HL-60 (cell line): ENCODE results near the gene GALNS.

Experiments
- DNase-seq, 2 experiments: peaks; one replicate each; pipeline ENCODE4 v3.0.0-alpha.2; 2010 to 2020; ENCODE audit warnings: low read depth in 1 of 2, low spot score in 1 of 2
- H3K27ac ChIP-seq: fragments of 250-450 bp; sonication (Bioruptor Pico); replicated peaks from 2 replicates; pipeline ENCODE4 v1.5.1; 2020; ENCODE audit warnings: mild to moderate bottlenecking, moderate library complexity
- H3K27me3 ChIP-seq: fragments of 250-450 bp; sonication (Bioruptor Pico); 2 replicates; pipeline ENCODE4 v1.5.1; 2021; ENCODE audit warnings: mild to moderate bottlenecking, moderate library complexity; ENCODE audit not compliant: insufficient read depth, poor library complexity, severe bottlenecking
- H3K4me3 ChIP-seq: replicated peaks from 2 replicates; pipeline ENCODE4 v1.5.1; 2011; ENCODE audit warnings: mild to moderate bottlenecking, control low read depth, low read length; ENCODE audit not compliant: insufficient read depth
- GABPA ChIP-seq: IDR thresholded peaks from 2 replicates; pipeline ENCODE4 v1.6.1; 2012; ENCODE audit warnings: low read depth
- POLR2AphosphoS5 ChIP-seq: IDR thresholded peaks from 2 replicates; pipeline ENCODE4 v1.6.1; 2012; ENCODE audit warnings: low read depth
- SPI1 ChIP-seq: IDR thresholded peaks from 2 replicates; pipeline ENCODE4 v1.6.1; 2012; ENCODE audit warnings: low read depth, mild to moderate bottlenecking, borderline replicate concordance
- TF ChIP-seq, protein P1 (sequence below): IDR thresholded peaks from 2 replicates; pipeline ENCODE4 v1.6.1; 2012; ENCODE audit warnings: low read depth; ENCODE audit not compliant: insufficient replicate concordance
- TF ChIP-seq, protein P2 (sequence below): IDR thresholded peaks from one replicate; pipeline ENCODE4 v1.5.1; 2011; ENCODE audit warnings: low read length, control low read depth, inconsistent platforms; ENCODE audit not compliant: insufficient read depth

The GALNS gene

DNA sequence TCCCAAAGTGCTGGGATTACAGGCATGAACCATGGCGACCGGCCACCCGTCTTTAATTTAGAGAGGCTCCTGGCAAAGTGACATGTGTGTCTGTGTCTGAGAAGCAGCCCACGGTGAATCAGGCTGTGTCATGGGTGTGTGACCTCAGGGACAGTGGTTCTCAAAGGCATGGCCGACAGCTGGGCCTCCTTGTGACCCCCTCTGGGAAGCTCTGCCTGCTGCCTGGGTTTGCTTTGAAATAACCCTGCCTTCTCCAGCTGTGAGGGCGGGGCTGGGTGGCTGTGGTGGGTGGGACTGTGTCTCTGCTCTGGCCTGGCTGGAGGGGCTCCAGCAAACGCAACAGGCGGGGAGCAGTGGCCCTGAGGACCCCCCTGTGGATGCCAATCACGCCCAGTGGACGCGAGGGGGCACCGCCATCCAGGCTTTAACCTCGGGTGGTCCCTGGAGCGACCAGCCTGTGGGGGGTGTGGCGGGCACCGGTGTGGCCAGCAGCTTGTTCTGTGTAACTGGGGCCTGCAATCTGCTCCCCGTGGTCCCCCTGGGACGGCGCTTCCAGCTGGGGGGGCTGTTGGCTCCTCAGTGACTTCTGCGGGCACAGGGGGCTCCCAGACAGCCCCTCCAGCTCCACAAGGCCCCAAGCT lies 36.2 kb downstream of the GALNS start:
- no peak overlapping the region for H3K27ac ChIP-seq
- TF ChIP-seq, protein P1, sequence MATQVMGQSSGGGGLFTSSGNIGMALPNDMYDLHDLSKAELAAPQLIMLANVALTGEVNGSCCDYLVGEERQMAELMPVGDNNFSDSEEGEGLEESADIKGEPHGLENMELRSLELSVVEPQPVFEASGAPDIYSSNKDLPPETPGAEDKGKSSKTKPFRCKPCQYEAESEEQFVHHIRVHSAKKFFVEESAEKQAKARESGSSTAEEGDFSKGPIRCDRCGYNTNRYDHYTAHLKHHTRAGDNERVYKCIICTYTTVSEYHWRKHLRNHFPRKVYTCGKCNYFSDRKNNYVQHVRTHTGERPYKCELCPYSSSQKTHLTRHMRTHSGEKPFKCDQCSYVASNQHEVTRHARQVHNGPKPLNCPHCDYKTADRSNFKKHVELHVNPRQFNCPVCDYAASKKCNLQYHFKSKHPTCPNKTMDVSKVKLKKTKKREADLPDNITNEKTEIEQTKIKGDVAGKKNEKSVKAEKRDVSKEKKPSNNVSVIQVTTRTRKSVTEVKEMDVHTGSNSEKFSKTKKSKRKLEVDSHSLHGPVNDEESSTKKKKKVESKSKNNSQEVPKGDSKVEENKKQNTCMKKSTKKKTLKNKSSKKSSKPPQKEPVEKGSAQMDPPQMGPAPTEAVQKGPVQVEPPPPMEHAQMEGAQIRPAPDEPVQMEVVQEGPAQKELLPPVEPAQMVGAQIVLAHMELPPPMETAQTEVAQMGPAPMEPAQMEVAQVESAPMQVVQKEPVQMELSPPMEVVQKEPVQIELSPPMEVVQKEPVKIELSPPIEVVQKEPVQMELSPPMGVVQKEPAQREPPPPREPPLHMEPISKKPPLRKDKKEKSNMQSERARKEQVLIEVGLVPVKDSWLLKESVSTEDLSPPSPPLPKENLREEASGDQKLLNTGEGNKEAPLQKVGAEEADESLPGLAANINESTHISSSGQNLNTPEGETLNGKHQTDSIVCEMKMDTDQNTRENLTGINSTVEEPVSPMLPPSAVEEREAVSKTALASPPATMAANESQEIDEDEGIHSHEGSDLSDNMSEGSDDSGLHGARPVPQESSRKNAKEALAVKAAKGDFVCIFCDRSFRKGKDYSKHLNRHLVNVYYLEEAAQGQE = no peak
- TF ChIP-seq SPI1 (no peak), POLR2AphosphoS5 (no peak), GABPA (no peak)
- TF ChIP-seq, protein P2, sequence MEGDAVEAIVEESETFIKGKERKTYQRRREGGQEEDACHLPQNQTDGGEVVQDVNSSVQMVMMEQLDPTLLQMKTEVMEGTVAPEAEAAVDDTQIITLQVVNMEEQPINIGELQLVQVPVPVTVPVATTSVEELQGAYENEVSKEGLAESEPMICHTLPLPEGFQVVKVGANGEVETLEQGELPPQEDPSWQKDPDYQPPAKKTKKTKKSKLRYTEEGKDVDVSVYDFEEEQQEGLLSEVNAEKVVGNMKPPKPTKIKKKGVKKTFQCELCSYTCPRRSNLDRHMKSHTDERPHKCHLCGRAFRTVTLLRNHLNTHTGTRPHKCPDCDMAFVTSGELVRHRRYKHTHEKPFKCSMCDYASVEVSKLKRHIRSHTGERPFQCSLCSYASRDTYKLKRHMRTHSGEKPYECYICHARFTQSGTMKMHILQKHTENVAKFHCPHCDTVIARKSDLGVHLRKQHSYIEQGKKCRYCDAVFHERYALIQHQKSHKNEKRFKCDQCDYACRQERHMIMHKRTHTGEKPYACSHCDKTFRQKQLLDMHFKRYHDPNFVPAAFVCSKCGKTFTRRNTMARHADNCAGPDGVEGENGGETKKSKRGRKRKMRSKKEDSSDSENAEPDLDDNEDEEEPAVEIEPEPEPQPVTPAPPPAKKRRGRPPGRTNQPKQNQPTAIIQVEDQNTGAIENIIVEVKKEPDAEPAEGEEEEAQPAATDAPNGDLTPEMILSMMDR = no peak
- DNase-seq = no peak
- H3K4me3 ChIP-seq = no peak overlapping the region
- H3K27me3 ChIP-seq = no peaks in the 10 kb centered on the region

DNA sequence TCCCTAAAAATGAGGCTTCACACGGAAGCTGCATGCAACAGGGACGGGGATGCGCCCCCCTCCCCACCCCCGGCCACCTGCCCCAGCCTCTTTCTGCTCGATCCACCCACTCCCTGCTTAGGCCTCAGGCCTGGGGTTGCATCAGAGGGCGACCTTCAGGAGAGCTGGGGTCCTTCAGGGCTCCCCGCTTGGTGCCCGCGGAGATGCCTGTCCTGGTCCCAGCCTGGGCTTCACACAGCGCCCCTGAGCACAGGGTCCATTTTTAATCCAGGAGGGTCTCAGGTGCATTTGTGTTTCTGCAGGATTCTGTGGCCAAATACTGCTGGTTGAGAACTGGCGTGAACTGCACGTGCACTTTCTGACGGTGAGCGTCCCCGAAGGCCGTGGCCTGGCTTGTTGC lies 37.6 kb downstream of the GALNS start:
- TF ChIP-seq, protein P2 = no peak
- no peak for TF ChIP-seq GABPA
- TF ChIP-seq SPI1 = no peak
- TF ChIP-seq POLR2AphosphoS5 = no peak
- TF ChIP-seq, protein P1 = no peak
- H3K27ac ChIP-seq = no peak overlapping the region
- DNase-seq = no peak

DNA sequence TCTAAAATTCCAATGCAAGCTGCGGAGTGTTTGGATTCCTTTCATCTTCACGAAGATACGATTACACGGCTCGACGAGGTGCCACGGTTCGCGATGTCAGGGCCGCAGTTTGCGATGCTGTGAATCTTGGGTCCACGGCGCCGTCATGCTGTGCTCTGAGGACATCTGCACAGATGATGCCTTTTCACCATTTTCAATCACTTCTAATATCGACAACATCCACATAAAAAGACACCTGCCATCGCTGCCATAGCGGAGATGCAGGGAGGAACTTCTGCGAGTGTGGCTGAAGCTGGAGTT lies 38.2 kb downstream of the GALNS start:
- H3K27me3 ChIP-seq = no peaks in the 10 kb centered on the region
- TF ChIP-seq, protein P1 = no peak
- TF ChIP-seq SPI1 = no peak
- TF ChIP-seq GABPA = no peak
- TF ChIP-seq POLR2AphosphoS5 = no peak; the same call in 1 of the 2 replicates
- H3K4me3 ChIP-seq = no peak overlapping the region
- no peak overlapping the region for H3K27ac ChIP-seq
- DNase-seq = no peak

More for the DNA sequence above, 37.6 kb downstream of the GALNS start:
- Histone ChIP-seq H3K27me3 (no peaks in the 10 kb centered on the region), H3K4me3 (no peak overlapping the region)
